GM10248 (cell line): ENCODE data around the gene SRMS.
"Not testable (repeated sequence)": the region's sequence is repeated elsewhere in the genome, so short reads cannot be mapped to it uniquely, and the experiment has no call there.

ENCODE experiments used
- CTCF ChIA-PET: fragments of 300-600 bp; sonication (Branson Sonifier 250); formaldehyde crosslinking; extraction: SDS; loops from one replicate; lab custom pipeline; 2021; ENCODE audit warnings: antibody characterized with exemption; lab: Yijun Ruan, JAX
- POLR2A ChIA-PET: fragments of 350-650 bp; sonication (Branson Sonifier 250); formaldehyde crosslinking; extraction: SDS; loops from one replicate; lab custom pipeline; 2020; ENCODE audit warnings: antibody characterized with exemption; lab: Yijun Ruan, JAX
- DNase-seq: peaks from one replicate; pipeline ENCODE4 v3.0.0; 2012; ENCODE audit errors: extremely low spot score
- TF ChIP-seq, protein P1 (sequence below): IDR thresholded peaks from 2 replicates; pipeline ENCODE4 v1.5.1; 2012; ENCODE audit warnings: mild to moderate bottlenecking, low read depth; ENCODE audit errors: extremely low read depth, missing control alignments, control extremely low read depth

SRMS gene

GRCh38 chr20:63574156-63574828, 26.7 kb upstream of the SRMS start, which contains the start of gene HELZ2:
HELZ2 (minus strand) TSS chr20:63574239; CDS start chr20:63572385, 1,854 bp downstream.
- ChIA-PET POLR2A (interaction anchor here (0.6 kb wide), 3 partner anchors 14 to 87 kb away, joined by 3 to 4 read pairs (median 3); no protein-coding TSS in a partner anchor), CTCF (interaction anchor here (0.9 to 3.0 kb wide), 4 partner anchors 14 to 118 kb away, joined by 3 to 19 read pairs (median 3); partner anchors contain the start of gene PTK6)

DNA sequence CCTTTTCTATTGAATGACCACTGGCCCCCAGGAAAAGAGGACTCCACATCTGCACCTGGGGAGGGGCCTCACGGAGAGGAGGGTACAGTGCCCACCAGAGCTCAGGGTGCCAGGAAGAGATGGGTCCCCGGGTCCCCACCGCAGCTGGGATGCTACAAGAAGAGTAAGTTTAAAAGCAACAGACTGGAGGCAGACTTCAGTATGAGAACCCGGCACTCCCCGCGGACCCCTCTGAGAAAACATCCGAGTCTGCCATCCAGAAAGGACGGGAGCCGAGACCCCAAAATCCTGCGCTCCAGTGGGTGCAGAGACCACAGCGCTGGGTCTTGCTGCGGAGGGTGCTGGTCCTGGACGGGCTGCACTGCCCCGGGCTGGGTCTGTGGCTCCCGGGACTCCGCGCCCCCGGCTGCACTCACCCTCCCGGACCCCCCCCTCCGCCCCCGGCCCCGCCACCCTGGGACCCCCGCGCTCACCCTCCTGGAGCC, 26.1 kb upstream of the SRMS start:
- no peak for DNase-seq
- CTCF ChIA-PET = interaction anchor here (0.9 to 3.0 kb wide), 3 partner anchors 36 to 118 kb away, joined by 3 to 19 read pairs (median 3); partner anchors contain the start of gene PTK6
- POLR2A ChIA-PET = interaction anchor here (0.6 kb wide), 3 partner anchors 14 to 88 kb away, joined by 3 to 4 read pairs (median 3); no protein-coding TSS in a partner anchor

More at GRCh38 chr20:63574156-63574828, 26.7 kb upstream of the SRMS start, which contains the start of gene HELZ2:
- TF ChIP-seq, protein P1, sequence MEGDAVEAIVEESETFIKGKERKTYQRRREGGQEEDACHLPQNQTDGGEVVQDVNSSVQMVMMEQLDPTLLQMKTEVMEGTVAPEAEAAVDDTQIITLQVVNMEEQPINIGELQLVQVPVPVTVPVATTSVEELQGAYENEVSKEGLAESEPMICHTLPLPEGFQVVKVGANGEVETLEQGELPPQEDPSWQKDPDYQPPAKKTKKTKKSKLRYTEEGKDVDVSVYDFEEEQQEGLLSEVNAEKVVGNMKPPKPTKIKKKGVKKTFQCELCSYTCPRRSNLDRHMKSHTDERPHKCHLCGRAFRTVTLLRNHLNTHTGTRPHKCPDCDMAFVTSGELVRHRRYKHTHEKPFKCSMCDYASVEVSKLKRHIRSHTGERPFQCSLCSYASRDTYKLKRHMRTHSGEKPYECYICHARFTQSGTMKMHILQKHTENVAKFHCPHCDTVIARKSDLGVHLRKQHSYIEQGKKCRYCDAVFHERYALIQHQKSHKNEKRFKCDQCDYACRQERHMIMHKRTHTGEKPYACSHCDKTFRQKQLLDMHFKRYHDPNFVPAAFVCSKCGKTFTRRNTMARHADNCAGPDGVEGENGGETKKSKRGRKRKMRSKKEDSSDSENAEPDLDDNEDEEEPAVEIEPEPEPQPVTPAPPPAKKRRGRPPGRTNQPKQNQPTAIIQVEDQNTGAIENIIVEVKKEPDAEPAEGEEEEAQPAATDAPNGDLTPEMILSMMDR = no peak
- peak; percentile 90 for DNase-seq

DNA sequence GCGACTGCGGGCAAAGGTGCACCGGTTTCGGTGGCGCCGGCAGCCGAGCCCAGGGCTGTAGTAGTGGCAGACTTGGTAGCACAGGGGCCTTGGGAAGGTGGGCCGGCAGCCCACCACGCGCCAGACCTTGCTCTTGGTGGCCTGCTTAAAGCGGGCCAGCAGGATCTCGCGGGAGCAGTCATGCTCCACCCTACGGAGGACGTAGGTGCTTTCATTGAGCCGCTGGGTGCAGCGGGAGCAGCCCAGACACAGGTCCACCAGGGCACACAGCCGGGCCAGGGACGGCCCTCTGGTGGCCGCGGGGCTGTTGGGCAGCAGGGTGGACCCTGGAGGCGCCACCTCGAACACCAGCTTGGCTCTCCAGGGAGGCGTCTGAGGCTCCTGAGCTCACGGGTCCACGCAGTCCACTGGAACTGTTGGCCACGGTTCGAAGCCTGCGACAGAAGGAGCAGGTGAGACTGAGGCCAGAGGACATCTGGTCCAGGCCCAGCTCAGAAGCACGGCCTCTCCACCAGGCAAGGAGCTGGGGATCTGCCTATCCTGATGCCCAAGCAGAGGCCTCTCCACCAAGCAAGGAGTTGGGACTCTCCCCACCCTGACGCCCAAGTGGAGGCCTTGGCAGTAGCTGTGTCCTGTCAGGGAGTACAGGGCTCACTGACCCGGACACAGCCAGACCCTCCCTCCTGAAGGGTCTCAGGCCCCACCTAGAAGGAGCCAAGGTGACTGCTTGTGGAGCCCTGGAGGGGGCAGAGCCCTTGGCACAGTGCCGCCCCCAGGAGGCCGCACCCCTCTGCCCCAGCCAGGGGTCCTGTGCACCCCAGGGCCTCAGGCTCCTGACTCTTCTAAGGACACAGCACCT, 25.5 kb upstream of the SRMS start:
- POLR2A ChIA-PET = interaction anchor here (0.5 kb wide), 1 partner anchor 53 kb away, joined by 3 read pairs; no protein-coding TSS in a partner anchor
- CTCF ChIA-PET = interaction anchor here (0.9 to 3.0 kb wide), 2 partner anchors 35 to 119 kb away, joined by 3 to 19 read pairs; partner anchors contain the start of gene PTK6
- no peak for DNase-seq
- TF ChIP-seq, protein P1 = no peak

More for the DNA sequence above, 26.1 kb upstream of the SRMS start:
- TF ChIP-seq, protein P1 = no peak

- TF ChIP-seq, protein P1 = no peak
- POLR2A ChIA-PET = no interaction called here
- CTCF ChIA-PET = interaction anchor here (2.0 kb wide), 1 partner anchor 35 kb away, joined by 6 read pairs; the partner anchor contains the start of gene PTK6
- DNase-seq = no peak
Measured at GRCh38 chr20:63572071-63572787, 24.7 kb upstream of the SRMS start.

GRCh38 chr20:63571087-63571478, 23.5 kb upstream of the SRMS start:
- DNase-seq, POLR2A ChIA-PET: not testable (repeated sequence)
- CTCF ChIA-PET = interaction anchor here (2.0 kb wide), 1 partner anchor 34 kb away, joined by 6 read pairs; the partner anchor contains the start of gene PTK6
